ENCODE measurements around the gene MAP3K1.

DNA sequence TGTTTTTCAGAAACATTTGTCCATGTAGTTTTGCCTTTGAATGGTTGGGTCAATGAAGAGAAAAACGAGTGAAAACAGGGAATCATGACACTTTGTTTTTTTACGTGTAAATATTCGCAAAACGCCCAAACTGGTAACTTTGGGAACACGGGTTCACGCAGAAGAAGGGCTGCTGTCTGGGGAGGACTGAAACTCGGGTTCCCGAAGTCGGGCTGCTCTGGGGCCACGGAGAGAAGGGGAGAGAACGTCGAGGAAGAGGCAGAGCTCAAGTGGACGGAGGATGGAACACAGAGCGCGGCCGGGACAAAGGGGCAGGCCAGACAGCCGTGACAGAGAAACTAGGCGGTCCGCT lies 93.6 kb downstream of the MAP3K1 start:
- TF ChIP-seq GATA1 (IDR thresholded peaks at IDR 0.05; ENCODE audit: low read depth, low read length) (no peak), POLR2A (IDR thresholded peaks at IDR 0.05; ENCODE audit: low read length) (no peak)
